Hematopoietic multipotent progenitor cell treated with erythropoietin and hydrocortisone succinate and interleukin-3 and kit ligand, for 8 days (in vitro differentiated cells): ENCODE measurements around the gene NINJ2.
"Not testable (repeated sequence)": the region's sequence is repeated elsewhere in the genome, so short reads cannot be mapped to it uniquely, and the experiment has no call there.

Experiments
- DNase-seq: peaks from one replicate; pipeline ENCODE4 v3.0.0-alpha.2; 2015

NINJ2 gene

GRCh38 chr12:669576-669945 lies 6.3 kb upstream of the NINJ2 start:
- no peak for DNase-seq

DNA sequence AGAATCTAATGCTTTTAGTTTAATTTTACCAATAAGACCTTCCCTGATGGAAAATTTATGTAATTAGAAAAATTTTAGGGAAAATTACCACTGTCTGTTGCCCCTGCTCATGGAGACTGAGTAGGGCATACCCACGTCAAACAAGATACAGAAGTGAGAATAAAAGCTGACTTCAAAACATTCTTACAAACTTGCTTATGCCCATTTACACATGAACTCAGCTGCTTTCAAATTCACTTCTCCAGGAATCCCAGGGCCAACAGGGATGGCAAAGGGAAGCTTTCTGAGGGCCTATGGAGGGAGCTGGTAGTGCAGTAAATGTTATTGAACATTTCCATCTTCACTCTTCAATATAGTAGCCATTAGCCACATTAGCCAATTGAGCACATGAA lies 4.8 kb upstream of the NINJ2 start:
- no peak for DNase-seq

GRCh38 chr12:666766-667308 lies 3.6 kb upstream of the NINJ2 start:
- no peak for DNase-seq

DNA sequence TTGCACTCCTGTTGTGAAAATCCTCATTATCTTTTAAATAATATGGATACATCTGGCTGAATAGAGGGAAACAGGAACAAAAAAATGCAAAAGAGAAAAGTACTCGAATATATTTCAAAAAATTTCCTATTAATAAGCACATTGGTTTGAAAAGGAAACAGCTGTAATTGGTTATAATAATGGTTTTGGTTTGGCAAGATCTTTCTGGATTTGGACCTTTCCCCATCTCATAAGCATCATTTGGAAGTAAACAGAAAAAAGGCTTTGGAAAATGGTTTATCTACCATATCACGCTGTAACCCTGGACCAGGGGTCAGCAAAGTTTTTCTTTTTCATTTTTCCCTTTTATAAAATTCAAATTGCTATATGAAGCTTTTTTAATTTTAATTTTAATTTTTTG lies 2.8 kb upstream of the NINJ2 start:
- no peak for DNase-seq

- no peak for DNase-seq
Observed at GRCh38 chr12:664779-665092, 1.5 kb upstream of the NINJ2 start.

- DNase-seq: no peak
Observed at GRCh38 chr12:664075-664778, 982 bp upstream of the NINJ2 start.

- no peak for DNase-seq
Observed at GRCh38 chr12:662566-663292, 516 bp downstream of the NINJ2 start.

DNA sequence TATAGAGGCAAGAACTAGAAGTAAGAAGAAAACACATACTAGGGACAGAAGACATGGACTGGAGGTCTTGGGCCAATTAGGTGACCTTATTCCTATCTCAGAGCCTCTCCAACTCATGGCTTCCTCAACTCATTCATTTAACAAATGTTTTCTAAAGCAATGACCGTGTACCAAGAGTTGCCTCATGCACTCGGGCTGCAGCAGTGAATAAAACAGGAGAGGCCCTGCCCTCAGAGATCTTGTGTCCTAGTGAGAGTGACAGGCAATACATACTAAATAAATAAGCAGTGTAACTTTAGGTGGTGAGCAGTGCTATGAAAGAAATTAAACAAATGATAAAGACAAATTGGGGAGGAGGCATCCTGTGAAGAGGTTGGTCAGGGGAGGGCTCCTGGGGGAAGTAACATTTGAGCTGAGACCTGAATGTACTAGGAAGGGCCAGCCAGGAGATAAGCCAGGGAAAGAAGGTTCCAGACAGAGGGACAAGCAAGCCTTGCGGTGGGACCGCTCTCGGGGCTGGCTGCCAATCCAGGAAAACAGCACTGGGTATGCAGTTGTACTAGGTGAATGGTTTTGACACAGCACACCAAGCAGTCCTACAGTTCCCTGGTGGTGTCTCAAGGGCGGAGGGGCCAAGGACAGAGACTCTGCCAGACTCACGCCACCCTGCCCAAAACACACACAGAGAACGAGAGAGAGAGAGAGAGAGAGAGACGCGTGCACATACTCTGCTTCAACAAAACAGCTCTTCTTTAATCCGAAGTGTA lies 1.3 kb downstream of the NINJ2 start:
- no peak for DNase-seq

- no peak for DNase-seq
Observed at GRCh38 chr12:659090-659683, 4.1 kb downstream of the NINJ2 start.

GRCh38 chr12:650983-651382 lies 12.3 kb downstream of the NINJ2 start:
- no peak for DNase-seq

DNA sequence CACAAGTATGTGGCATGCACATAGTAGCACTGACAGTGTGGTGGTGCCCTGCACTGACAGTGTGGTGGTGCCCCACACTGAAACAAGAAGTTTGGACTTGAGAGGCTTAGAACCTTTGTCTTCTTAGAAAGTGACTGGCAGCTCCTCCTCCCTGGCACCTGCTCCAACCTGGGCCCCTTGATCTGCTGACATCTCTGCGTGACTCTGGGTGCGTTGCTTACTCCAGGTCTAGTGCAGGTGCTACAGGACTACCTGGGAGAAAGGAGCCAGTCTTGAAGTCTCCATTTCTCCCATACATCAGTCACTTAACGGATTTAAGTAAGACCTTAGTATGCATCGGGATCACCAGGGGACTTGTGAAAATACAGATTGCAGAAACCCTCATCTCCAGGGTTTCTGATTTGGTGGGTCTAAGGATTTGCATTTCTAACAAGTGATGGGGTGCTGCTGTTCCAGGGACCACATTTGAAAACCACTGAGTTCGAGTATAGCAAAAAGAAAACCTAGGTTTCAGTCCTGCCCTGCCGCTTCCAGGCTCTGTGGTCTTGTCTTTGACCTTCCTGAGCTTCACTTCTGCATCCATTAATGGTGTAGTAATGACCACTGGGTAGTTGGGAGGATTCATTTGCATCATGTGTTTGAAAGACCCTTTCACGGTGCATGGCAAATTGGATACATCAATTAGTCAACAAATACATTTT lies 15.7 kb downstream of the NINJ2 start:
- DNase-seq: no peak

- DNase-seq: no peak
Observed at GRCh38 chr12:646442-647384, 16.5 kb downstream of the NINJ2 start.

- peak; percentile 74 for DNase-seq
Observed at GRCh38 chr12:645563-646071, 17.6 kb downstream of the NINJ2 start.

DNA sequence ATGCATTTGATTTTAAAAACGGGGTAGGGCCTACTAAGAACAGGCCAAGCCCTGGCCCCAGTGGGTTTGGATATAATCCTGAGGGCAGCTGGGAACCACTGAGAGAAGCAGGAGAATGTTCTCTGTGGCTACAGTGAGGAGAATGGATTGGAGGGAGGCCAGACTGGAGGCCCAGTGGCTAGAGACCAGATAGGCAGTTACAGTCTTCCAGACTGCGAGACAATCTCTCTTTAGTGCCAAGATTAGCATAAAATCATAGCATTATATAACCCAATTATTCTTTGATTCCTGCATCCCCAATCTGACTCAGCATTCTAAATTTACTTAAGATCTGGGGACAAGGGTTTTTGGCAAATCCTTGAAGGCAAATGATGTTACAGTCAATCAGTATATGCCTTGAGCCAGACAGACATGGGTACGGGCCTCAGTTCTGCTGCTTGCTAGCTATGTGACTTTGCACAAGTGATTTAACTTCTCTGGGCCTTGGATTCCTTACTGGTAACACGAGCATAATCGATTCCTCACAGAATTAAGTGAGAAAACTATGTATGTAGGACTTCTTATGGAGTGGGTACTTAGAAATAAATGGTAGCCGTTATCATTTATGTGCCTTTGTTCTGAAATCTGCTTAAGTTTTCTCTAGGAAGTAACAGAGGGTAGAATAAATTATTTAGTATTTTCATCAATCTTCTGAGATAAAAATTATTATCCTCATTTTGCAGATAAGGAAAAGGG lies 18.3 kb downstream of the NINJ2 start:
- DNase-seq: no peak

DNA sequence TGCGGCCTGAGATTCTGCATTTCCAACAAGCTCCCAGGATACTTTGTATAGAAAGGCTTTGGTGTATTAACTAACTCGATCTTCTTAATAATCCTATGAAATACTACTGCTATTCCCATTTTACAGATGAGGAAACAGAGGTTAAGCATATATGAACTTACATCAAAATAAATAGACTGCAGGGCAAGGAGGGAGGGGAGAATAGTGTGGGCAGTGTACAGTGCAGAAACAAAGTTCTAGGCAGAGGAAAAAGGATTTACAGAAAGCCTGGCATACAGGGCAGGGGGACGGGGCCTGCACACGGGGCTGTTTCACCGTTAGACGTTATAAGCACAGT lies 19.0 kb downstream of the NINJ2 start:
- no peak for DNase-seq

- DNase-seq: peak; percentile 62
Observed at GRCh38 chr12:643475-644302, 19.6 kb downstream of the NINJ2 start.

GRCh38 chr12:642633-643474 lies 20.4 kb downstream of the NINJ2 start:
- peak; percentile 80 for DNase-seq

- not testable (repeated sequence) for DNase-seq
Observed at GRCh38 chr12:641321-641720, 21.9 kb downstream of the NINJ2 start.

- no peak for DNase-seq
Observed at GRCh38 chr12:640773-641172, 22.5 kb downstream of the NINJ2 start.
